GM12801 (cell line): Measurements from ENCODE around the gene CRELD2.

ENCODE experiments used
- TF ChIP-seq, protein P1 (sequence below): IDR thresholded peaks from one replicate; pipeline ENCODE4 v1.5.1; 2011; ENCODE audit warnings: control low read depth; ENCODE audit not compliant: insufficient read length; ENCODE audit errors: extremely low read depth

The CRELD2 gene

DNA sequence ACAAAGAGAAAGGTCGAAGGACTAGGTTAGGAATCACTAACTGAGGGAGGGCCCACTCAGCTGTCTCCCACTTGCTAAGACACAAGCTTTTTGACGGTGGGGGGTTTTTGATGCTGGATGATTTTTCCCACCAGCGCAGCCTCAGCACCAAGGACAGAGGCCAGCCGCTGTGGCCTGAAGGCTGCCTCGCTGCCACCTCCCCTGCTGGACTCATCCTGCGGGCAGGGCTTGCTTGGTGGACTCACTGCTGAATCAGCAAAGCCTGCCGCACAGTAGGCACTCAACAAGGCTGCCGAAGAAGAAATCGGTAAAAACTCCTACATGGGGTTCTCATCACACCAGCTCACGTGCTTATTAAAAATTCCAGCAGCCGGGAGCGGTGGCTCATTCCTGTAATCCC is 2.8 kb upstream of the CRELD2 start:
- TF ChIP-seq, protein P1, sequence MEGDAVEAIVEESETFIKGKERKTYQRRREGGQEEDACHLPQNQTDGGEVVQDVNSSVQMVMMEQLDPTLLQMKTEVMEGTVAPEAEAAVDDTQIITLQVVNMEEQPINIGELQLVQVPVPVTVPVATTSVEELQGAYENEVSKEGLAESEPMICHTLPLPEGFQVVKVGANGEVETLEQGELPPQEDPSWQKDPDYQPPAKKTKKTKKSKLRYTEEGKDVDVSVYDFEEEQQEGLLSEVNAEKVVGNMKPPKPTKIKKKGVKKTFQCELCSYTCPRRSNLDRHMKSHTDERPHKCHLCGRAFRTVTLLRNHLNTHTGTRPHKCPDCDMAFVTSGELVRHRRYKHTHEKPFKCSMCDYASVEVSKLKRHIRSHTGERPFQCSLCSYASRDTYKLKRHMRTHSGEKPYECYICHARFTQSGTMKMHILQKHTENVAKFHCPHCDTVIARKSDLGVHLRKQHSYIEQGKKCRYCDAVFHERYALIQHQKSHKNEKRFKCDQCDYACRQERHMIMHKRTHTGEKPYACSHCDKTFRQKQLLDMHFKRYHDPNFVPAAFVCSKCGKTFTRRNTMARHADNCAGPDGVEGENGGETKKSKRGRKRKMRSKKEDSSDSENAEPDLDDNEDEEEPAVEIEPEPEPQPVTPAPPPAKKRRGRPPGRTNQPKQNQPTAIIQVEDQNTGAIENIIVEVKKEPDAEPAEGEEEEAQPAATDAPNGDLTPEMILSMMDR: no peak

DNA sequence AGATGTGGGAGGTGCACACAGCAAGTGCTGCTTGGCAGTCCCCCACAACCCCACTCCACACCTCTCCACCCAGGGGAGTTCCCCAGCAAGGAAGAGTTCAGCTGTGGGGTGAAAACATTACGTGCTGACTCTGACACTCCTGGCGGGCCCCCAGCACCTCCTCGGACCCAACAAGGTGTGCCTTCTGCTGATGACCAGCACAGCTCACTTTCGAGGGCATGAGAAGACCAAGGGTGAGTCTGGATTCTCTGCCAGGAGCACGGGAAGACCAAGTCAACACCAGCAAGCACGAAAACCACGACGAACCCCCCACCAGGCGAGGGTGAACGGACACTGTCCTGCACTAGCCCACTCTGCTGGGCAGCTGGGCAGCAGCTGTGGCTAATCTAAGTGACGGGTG is 1.6 kb upstream of the CRELD2 start:
- TF ChIP-seq, protein P1: no peak

DNA sequence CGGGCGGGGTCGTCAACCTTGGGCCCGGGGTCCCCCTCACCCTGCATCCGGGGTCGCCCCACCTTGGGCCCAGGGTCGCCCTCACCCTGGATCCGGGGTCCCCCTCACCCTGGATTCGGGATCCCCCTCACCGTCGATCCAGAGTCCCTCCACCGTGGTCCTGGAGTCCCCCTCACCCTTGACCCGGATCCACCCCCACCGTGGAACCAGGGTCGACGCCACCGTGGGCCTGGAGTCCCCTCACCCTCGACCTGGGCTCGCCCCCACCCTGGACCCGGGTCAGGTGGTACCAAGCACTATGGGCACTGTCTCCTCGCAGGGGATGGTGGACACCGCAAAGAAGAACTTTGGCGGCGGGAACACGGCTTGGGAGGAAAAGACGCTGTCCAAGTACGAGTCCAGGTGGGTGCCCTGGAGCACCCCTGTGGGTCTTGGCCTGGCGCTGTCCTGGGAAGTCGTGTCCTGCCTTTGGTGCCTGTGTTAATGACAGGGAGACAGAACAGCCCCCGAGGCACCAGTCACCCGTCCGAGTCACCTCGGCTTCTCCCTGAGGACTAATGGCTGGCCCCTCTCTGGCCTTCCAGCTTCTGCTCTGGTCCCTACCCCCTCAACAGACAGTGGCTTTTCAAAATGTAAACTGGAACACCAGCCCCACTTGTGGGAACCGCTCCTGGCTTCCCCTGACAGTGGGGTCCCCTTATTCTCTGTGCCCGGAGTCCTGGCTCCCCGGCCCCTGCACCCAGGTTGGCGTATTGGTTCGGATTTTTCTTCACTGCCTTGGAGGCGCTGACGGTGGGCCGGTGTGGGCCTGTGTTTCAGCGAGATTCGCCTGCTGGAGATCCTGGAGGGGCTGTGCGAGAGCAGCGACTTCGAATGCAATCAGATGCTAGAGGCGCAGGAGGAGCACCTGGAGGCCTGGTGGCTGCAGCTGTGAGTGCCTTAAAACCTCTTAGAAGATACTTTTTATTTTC is 762 bp downstream of the CRELD2 start:
- TF ChIP-seq, protein P1: no peak

DNA sequence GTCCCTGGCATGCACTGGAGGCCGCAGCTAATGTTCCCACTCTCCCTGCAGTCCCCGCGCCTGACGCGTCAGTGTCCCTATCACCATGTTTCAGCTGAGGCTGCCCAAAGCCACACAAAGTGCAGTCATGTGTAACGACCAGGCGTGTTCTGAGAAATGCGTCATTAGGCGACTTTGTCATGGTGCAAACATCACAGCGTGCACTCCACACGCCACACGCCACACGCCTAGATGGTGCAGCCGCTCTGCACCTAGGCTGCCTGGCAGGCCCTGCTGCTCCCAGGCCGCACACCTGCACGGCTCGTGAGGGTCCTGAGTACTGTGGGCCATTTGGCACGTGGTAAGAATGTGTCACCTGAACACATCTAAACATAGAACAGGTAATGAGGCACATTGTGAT is 2.4 kb downstream of the CRELD2 start:
- TF ChIP-seq, protein P1: no peak

DNA sequence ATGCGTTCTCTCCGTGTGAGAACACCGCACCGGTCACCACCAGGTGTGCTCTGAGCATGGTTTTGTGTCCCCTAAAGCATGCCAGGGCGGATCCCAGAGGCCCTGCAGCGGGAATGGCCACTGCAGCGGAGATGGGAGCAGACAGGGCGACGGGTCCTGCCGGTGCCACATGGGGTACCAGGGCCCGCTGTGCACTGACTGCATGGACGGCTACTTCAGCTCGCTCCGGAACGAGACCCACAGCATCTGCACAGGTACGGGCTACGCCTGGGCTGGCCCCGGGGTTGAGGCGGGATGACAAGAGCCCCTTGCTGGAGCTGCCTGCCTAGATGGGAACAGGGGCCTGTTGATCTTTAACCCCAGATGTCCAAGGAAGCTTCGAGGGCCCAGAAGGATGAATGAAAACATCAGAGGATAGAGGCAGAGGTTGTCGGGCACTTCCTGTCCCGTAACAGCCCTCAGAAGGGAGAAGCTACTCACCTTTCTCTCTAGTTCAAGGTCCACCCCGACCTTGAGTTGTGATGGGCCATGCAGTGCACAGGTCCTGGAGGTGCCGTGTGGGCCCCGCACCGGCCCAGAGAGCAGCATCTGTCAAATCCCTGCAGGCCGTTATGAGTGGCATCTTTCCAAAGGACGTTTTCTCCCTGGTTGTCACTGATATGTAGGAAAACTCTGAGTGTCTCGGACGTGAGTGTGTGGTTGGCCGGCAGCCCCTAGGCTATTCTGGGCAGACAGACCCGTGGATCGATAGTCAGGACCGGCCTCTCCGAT is 3.3 kb downstream of the CRELD2 start:
- TF ChIP-seq, protein P1: no peak

DNA sequence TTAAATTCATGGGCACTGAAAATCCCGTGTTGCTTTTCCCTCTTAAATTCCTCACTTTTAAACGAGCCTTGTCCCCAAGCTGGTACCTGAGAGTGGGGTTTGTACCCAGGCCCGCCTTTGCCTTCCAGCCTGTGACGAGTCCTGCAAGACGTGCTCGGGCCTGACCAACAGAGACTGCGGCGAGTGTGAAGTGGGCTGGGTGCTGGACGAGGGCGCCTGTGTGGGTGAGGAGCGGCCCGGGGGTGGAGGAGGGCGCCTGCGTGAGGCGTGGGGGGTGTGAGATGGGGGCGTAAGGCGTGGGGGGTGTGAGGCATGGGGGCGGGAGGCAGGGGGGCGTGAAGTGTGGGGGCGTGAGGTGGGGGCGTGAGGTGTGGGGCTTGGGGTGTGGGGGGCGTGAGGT is 4.0 kb downstream of the CRELD2 start:
- TF ChIP-seq, protein P1: no peak

DNA sequence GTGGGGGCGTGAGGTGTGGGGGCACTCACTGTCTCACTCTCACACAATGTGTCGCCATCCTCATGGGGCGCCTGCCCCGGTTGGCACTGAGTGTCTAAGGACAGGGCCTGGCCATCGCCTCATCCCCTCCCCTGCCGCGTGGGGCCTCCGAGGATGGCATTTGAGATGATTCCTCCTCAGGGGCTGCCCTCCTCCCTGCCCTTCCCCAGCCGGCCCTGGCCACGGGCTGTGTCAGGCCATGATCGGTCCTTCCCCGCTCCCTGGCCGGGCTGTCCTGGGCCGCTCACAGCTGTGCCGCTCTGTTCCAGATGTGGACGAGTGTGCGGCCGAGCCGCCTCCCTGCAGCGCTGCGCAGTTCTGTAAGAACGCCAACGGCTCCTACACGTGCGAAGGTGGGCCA is 4.5 kb downstream of the CRELD2 start:
- TF ChIP-seq, protein P1: no peak
